Skeletal muscle tissue (tissue), 4 donors: Measurements from ENCODE around the gene TBX6. TPM values are rescaled to one million over a fixed set of nuclear protein-coding genes. Genes with fewer than 3 reads are reported as not detected.

Experiments used
- H3K27ac ChIP-seq: one replicate; pipeline ENCODE4 v1.7.0; 2013; ENCODE audit warnings: mild to moderate bottlenecking, low read depth, low read length, inconsistent platforms
- H3K27me3 ChIP-seq, 3 donors: one replicate each; pipeline ENCODE4 v1.7.0; 2013; ENCODE audit warnings: low read length in 3 of 3; ENCODE audit not compliant: control insufficient read depth in 3 of 3, insufficient read depth in 3 of 3
- H3K36me3 ChIP-seq, 3 donors: one replicate each; pipeline ENCODE4 v1.7.0; 2013; ENCODE audit warnings: low read length in 3 of 3; ENCODE audit not compliant: control insufficient read depth in 3 of 3, insufficient read depth in 3 of 3
- H3K4me1 ChIP-seq, 3 donors: one replicate each; pipeline ENCODE4 v1.7.0; 2013; ENCODE audit warnings: low read length in 3 of 3, mild to moderate bottlenecking in 3 of 3; ENCODE audit not compliant: control insufficient read depth in 3 of 3, insufficient read depth in 3 of 3
- H3K4me3 ChIP-seq, 3 donors: one replicate each; pipeline ENCODE4 v1.7.0; 2013; ENCODE audit warnings: low read length in 3 of 3
- H3K9ac ChIP-seq, 3 donors: one replicate each; pipeline ENCODE4 v1.7.0; 2013; ENCODE audit warnings: low read length in 3 of 3, mild to moderate bottlenecking in 3 of 3, moderate library complexity in 2 of 3, low read depth in 1 of 3
- H3K9me3 ChIP-seq, 3 donors: one replicate each; pipeline ENCODE4 v1.7.0; 2013; ENCODE audit warnings: low read length in 3 of 3; ENCODE audit not compliant: control insufficient read depth in 3 of 3
- total RNA-seq: library from RNA; depleted of rRNA; stranded (reverse); fragments of >200 nt; gene quantifications from one replicate; pipeline ENCODE4 v1.2.3, GENCODE V29; 2014
- donor health status: Osteomylitis.

Gene TBX6
- total RNA-seq, 1 donor from 2014 or later = not detected

DNA sequence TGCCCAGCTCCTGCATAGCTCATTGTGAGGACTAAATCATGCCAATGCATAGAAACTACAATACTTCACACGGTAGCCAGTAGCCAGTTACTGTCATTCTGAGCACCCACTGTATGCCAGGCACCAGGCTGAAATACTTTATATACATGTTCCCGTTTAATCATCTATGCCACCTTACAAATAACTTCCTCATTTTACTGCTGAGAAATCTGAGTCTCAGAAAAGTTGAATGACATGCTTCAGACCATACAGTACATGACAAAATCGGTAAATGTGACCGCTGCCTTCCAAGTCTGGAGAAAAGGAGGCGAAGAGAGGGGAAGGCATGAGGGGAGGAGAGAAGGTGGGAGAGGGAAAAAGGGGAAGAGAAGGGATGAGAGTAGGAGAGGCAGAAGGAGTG is 51.5 kb downstream of the TBX6 start:
- Histone ChIP-seq H3K27me3 (peaks cover under 1 to 7% (median 2%) of the 10 kb centered on the region in 3 donors), H3K27ac (no peak overlapping the region)

More for the DNA sequence above, 51.5 kb downstream of the TBX6 start:
- Histone ChIP-seq H3K4me1 (peaks cover 0 to 2% (median 0%) of the 10 kb centered on the region in 3 donors), H3K4me3 (no peak overlapping the region), H3K9me3 (no peaks in the 10 kb centered on the region), H3K9ac (no peak overlapping the region), H3K36me3 (no peaks in the 10 kb centered on the region)

Other genes starting within 250 kb of the TBX6 start
- gene CDIPT, start 228.7 kb downstream of the TBX6 start, total RNA-seq = 24.5 TPM
- gene SEZ6L2, start 192.4 kb downstream of the TBX6 start, total RNA-seq = 2.1 TPM
- not detected for gene ASPHD1, start 191.4 kb downstream of the TBX6 start, total RNA-seq
- gene KCTD13, start 165.7 kb downstream of the TBX6 start, total RNA-seq = 4.2 TPM
- gene TMEM219, start 129.8 kb downstream of the TBX6 start, total RNA-seq = 35.0 TPM
- 35.0 TPM for gene TAOK2, start 118.1 kb downstream of the TBX6 start, total RNA-seq
- 9.4 TPM for gene HIRIP3, start 96.3 kb downstream of the TBX6 start, total RNA-seq
- gene INO80E, start 95.7 kb downstream of the TBX6 start, total RNA-seq = 12.5 TPM
- gene DOC2A, start 80.9 kb downstream of the TBX6 start, total RNA-seq = 0.52 TPM
- gene C16orf92, start 68.7 kb downstream of the TBX6 start, total RNA-seq = not detected
- gene TLCD3B, start 60.7 kb downstream of the TBX6 start, total RNA-seq = 0.52 TPM
- 1,497 TPM for gene ALDOA, start 26.2 kb downstream of the TBX6 start, total RNA-seq
- gene PPP4C, start 15.9 kb downstream of the TBX6 start, total RNA-seq = 72.0 TPM
- gene YPEL3, start 4.3 kb upstream of the TBX6 start, total RNA-seq = 14.1 TPM
- gene GDPD3, start 21.6 kb upstream of the TBX6 start, total RNA-seq = 0.52 TPM
- 14.6 TPM for gene MAPK3, start 31.3 kb upstream of the TBX6 start, total RNA-seq
- 8.4 TPM for gene CORO1A, start 91.7 kb upstream of the TBX6 start, total RNA-seq
- gene BOLA2B, start 101.7 kb upstream of the TBX6 start, total RNA-seq = 23.5 TPM
- gene SLX1A, start 102.0 kb upstream of the TBX6 start, total RNA-seq = 11.0 TPM
- 1.6 TPM for gene SULT1A3, start 107.3 kb upstream of the TBX6 start, total RNA-seq
- 3.7 TPM for gene NPIPB13, start 156.6 kb upstream of the TBX6 start, total RNA-seq